Thyroid gland (tissue), 4 donors: ENCODE results near the gene NR6A1. TPM values are rescaled to one million over a fixed set of nuclear protein-coding genes. Genes with fewer than 3 reads are reported as not detected.

Source experiments
- DNase-seq, 2 donors: peaks; one replicate each; pipeline ENCODE4 v3.0.0-alpha.2; 2019
- H3K27ac ChIP-seq, 3 donors: fragments of 200-600 bp; sonication (generic); 1 replicate in 2 of 3; 2 replicates in 1 of 3; pipeline ENCODE4 v1.5.1; 2016 to 2019; ENCODE audit warnings: mild to moderate bottlenecking in 1 of 3, moderate library complexity in 1 of 3
- H3K27me3 ChIP-seq: fragments of 200-600 bp; sonication (generic); one replicate; pipeline ENCODE4 v1.5.1; 2019
- H3K36me3 ChIP-seq, 2 donors: fragments of 200-600 bp; sonication (generic); one replicate each; pipeline ENCODE4 v1.5.1; 2016 to 2019
- H3K4me1 ChIP-seq, 2 donors: fragments of 200-600 bp; sonication (generic); one replicate each; pipeline ENCODE4 v1.5.1; 2017 to 2019
- H3K4me3 ChIP-seq, 3 donors: fragments of 200-600 bp; sonication (generic); replicated peaks in 1 of 3; 1 replicate in 2 of 3; 2 replicates in 1 of 3; pipeline ENCODE4 v1.5.1; 2016; ENCODE audit warnings: mild to moderate bottlenecking in 1 of 3
- H3K9me3 ChIP-seq: fragments of 200-600 bp; sonication (generic); one replicate; pipeline ENCODE4 v1.5.1; 2017
- CTCF ChIP-seq, 6 experiments: fragments of 200-600 bp in 3 of 6; fragments of 450-650 bp in 3 of 6; sonication (generic) in 3 of 6; IDR thresholded peaks; one replicate each; pipeline ENCODE4 v1.5.1; 2016 to 2019; ENCODE audit warnings: antibody characterized with exemption in 6 of 6, mild to moderate bottlenecking in 2 of 6, inconsistent platforms in 1 of 6, moderate library complexity in 1 of 6
- POLR2A ChIP-seq, 2 donors: fragments of 450-650 bp; IDR thresholded peaks; one replicate each; pipeline ENCODE4 v1.6.1; 2017; ENCODE audit warnings: antibody characterized with exemption in 2 of 2, mild to moderate bottlenecking in 2 of 2, moderate library complexity in 1 of 2
- WGBS, 2 donors: methylation state at CpG; one replicate each; pipeline ENCODE4 v1.1.5; 2017; 5-methylcytosine and 5-hydroxymethylcytosine counted together
- intact Hi-C: fragments of 100-400 bp; cut with DNase I; formaldehyde crosslinking; loops from one replicate; pipeline ENCODE4 v1.15.1; 2023
- total RNA-seq, 4 donors: library from RNA; depleted of rRNA; stranded (reverse); fragments of >200 nt; gene quantifications; one replicate each; pipeline ENCODE4 v1.2.3, GENCODE V29; 2016

The NR6A1 gene
- total RNA-seq, 4 donors from 2014 or later: 15.3 to 25.0 (median 19.3) TPM

- no peak for TF ChIP-seq POLR2A (IDR thresholded peaks at IDR 0.05)
- TF ChIP-seq CTCF (IDR thresholded peaks at IDR 0.05): no peak
- DNase-seq: no peak
- Histone ChIP-seq H3K27ac (no peak overlapping the region), H3K9me3 (no peaks in the 10 kb centered on the region), H3K4me1 (no peaks in the 10 kb centered on the region), H3K27me3 (no peaks in the 10 kb centered on the region), H3K36me3 (no peaks in the 10 kb centered on the region), H3K4me3 (no peak overlapping the region)
- 87 to 90% methylated on average over 3 of the region's 3 CpGs for WGBS, 2 donors
- intact Hi-C loops: no loop called here
These were observed 275.0 kb downstream of the NR6A1 start for GRCh38 chr9:124496075-124496449.

- DNase-seq: no peak
- Histone ChIP-seq H3K27ac (no peak overlapping the region), H3K27me3 (no peaks in the 10 kb centered on the region), H3K9me3 (no peaks in the 10 kb centered on the region), H3K36me3 (no peaks in the 10 kb centered on the region), H3K4me1 (no peaks in the 10 kb centered on the region), H3K4me3 (no peak overlapping the region)
- intact Hi-C loops: no loop called here
- no peak for TF ChIP-seq POLR2A (IDR thresholded peaks at IDR 0.05)
- TF ChIP-seq CTCF (IDR thresholded peaks at IDR 0.05): no peak
- WGBS, 2 donors: 85 to 87% methylated on average over 26 to 28 of the region's 31 CpGs
These were observed 275.7 kb downstream of the NR6A1 start for GRCh38 chr9:124495126-124496074.

- H3K4me3 ChIP-seq: no peak overlapping the region
- H3K27me3 ChIP-seq: no peaks in the 10 kb centered on the region
- H3K4me1 ChIP-seq: peaks cover 0 to 6% of the 10 kb centered on the region in 2 donors
- intact Hi-C loops: no loop called here
- DNase-seq: no peak
- WGBS, 2 donors: 82 to 85% methylated on average over 13 to 16 of the region's 18 CpGs
- no peak overlapping the region for H3K27ac ChIP-seq
- H3K36me3 ChIP-seq: no peaks in the 10 kb centered on the region
- TF ChIP-seq CTCF (IDR thresholded peaks at IDR 0.05) (no peak), POLR2A (IDR thresholded peaks at IDR 0.05) (no peak)
- H3K9me3 ChIP-seq: no peaks in the 10 kb centered on the region
These were observed 277.2 kb downstream of the NR6A1 start for GRCh38 chr9:124493794-124494479.

GRCh38 chr9:124493218-124493617 is 277.9 kb downstream of the NR6A1 start:
- DNase-seq: no peak
- intact Hi-C loops: no loop called here
- H3K27ac ChIP-seq: no peak overlapping the region
- 91% methylated on average over 4 of the region's 4 CpGs for WGBS, 2 donors
- TF ChIP-seq CTCF (IDR thresholded peaks at IDR 0.05): no peak
- TF ChIP-seq POLR2A (IDR thresholded peaks at IDR 0.05): no peak
- no peak overlapping the region for H3K4me3 ChIP-seq
- H3K36me3 ChIP-seq: no peaks in the 10 kb centered on the region
- H3K9me3 ChIP-seq: no peaks in the 10 kb centered on the region
- H3K27me3 ChIP-seq: no peaks in the 10 kb centered on the region
- peaks cover 0 to 9% of the 10 kb centered on the region in 2 donors for H3K4me1 ChIP-seq

- intact Hi-C loops: no loop called here
- Histone ChIP-seq H3K9me3 (no peaks in the 10 kb centered on the region), H3K36me3 (no peaks in the 10 kb centered on the region), H3K4me3 (no peak overlapping the region), H3K27me3 (no peaks in the 10 kb centered on the region), H3K4me1 (peaks cover 0 to 9% of the 10 kb centered on the region in 2 donors), H3K27ac (no peak overlapping the region)
- no peak for DNase-seq
- WGBS, 2 donors: 63% methylated on average over 10 of the region's 19 CpGs; no CpG with 5 or more reads in 1 of the 2 donors
- TF ChIP-seq POLR2A (IDR thresholded peaks at IDR 0.05): no peak
- TF ChIP-seq CTCF (IDR thresholded peaks at IDR 0.05): no peak
These were observed 278.3 kb downstream of the NR6A1 start for GRCh38 chr9:124492818-124493217.
